HG03060 (cell line): ENCODE data around the gene GRIPAP1.

Source experiments
- ATAC-seq: cut with Tn5 transposase; IDR thresholded peaks from one replicate; pipeline ENCODE4 v1.9.1; 2021; ENCODE audit warnings: low read depth, moderate number of reproducible peaks; ENCODE audit not compliant: unreplicated experiment

Gene GRIPAP1

GRCh38 chrX:48961585-48962091, 40.4 kb downstream of the GRIPAP1 start:
- ATAC-seq = no peak

- no peak for ATAC-seq
These were observed 41.8 kb downstream of the GRIPAP1 start for GRCh38 chrX:48960291-48960690.

DNA sequence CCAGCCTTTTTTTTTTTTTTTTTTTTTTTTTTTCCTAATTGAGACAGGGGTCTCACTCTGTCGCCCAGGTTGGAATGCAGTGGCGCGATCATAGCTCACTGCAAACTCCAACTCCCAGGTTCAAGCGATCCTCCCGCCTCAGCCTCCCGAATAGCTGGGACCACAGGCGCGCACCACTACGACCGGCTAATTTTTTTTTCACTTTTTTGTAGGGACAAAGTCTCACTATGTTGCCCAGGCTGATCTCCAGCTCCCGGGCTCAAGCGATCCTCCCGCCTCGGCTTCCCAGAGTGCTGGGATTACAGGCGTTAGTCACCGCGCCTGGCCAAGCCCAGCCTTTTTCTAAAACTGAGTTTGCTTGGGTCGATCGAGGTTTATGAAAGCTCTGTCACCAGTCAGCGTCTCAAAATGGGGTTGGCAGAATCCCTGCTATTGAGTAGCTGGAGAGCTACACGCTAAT, 43.4 kb downstream of the GRIPAP1 start:
- ATAC-seq = no peak

- peak; percentile 74 for ATAC-seq
These were observed 44.0 kb downstream of the GRIPAP1 start for GRCh38 chrX:48957827-48958634.

DNA sequence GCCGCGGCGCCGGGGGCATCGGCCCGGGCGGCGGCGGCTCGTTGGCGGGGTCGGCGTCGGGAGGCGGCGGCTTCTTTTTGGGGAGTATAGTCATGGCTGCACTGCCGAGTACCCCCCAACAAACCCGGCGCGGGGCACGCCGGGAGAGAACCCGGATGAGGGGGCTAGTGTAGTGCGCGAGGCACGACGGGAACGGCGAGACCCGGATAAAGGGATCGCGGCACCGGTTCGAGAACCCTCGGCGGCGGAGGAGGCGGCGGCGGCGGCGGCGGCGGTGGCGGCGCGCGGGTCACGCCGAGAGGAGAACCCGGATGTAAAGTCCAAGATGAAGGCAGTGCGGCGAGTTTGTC, 44.6 kb downstream of the GRIPAP1 start, which contains the start of gene OTUD5:
Gene OTUD5, minus strand, starts transcription at position 131 of the 350 bp plus-strand sequence. Its CDS starts 37 bp downstream, at position 94.
- peak; percentile 9 for ATAC-seq

DNA sequence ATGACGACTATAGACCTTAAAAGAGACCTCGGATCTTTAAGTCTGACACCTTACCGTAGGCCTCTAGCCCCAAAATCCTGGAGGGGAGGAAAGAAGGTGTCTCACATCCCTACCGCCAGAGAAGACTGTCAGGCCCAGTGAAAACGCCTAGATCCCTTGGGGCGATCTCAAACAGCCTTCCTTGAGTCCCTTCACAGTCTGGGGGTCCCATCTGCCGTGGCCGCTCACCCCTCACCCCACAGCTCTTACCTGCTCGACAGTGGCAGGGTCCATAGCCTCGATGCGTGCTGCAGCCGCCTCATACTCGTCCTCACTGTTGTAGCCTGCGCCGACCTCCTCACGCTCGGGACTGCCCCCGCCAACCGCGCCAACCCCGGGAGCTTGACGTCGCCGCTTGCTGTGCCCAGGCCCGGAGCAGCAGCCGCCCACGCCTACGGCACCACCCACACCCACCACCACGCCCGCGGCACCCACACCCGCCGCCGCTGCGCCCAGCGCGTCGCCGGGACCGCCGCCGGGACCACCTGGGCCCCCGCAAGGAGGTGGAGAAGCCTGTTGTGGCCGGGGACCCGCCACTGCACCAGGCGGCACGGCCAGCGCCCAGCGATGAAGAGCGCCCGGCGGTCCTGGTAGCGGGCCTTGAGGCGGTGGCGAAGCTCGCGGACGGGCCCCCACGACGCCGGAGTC, 45.2 kb downstream of the GRIPAP1 start:
- no peak for ATAC-seq

DNA sequence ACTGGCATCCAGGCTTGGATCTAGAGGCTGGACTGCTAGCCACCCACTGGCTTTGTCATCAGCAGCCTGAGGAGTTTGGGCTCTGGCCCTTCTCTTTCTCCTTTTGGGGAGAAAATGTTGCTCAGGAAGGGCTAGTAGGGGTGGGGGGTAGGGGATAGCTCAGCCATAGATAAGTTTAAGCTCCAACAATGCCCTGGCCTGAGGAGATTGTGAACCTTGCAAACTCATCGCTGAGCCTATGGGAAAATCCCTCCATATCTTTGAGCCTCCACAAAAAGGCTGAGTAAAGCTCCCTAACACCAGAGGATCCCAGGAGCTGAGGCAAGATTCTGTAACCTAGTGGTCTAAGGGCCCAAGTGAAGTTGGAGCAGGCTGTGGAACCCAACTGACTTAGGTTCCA, 53.5 kb downstream of the GRIPAP1 start:
- ATAC-seq = no peak

DNA sequence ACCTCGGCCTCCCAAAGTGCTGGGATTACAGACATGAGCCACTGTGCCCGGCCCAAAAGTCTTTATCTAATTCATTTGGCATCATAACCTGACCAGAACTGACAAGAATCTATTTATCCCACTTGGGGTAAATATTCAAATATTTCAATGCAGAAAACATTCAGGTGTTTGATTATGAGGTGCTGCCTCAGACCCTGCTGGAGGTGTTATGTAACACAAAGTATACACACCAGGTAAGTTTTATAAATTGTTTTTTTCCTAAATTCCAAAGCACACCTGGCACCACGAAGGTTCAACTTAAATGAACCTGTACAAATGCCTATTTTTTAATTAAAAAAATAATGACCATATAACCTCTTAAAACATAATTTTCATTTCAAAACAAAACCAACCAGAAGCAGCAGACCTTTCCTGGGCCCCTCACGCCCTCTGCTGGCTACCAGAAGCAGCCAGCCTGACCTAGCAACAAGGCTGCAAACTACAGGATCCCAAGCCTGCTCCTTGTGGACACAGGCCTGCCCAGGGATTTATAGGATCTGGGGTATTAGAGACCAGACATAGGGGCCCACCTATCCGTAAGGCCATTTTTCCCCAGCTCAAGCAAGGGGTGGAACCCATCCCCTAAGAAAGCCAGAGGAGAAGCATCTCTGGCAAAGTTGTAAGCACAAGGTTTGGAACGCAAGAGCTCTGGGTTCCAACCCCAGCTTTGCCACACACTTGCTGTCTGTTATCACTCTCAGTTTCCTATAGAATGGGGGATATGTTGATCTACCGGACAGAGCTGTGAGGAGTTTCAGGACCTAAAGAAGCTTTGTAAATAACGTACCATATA, 56.3 kb downstream of the GRIPAP1 start:
- no peak for ATAC-seq

- no peak for ATAC-seq
These were observed 59.2 kb downstream of the GRIPAP1 start for GRCh38 chrX:48942895-48943294.

GRCh38 chrX:48940404-48940955, 61.6 kb downstream of the GRIPAP1 start:
- ATAC-seq = no peak

DNA sequence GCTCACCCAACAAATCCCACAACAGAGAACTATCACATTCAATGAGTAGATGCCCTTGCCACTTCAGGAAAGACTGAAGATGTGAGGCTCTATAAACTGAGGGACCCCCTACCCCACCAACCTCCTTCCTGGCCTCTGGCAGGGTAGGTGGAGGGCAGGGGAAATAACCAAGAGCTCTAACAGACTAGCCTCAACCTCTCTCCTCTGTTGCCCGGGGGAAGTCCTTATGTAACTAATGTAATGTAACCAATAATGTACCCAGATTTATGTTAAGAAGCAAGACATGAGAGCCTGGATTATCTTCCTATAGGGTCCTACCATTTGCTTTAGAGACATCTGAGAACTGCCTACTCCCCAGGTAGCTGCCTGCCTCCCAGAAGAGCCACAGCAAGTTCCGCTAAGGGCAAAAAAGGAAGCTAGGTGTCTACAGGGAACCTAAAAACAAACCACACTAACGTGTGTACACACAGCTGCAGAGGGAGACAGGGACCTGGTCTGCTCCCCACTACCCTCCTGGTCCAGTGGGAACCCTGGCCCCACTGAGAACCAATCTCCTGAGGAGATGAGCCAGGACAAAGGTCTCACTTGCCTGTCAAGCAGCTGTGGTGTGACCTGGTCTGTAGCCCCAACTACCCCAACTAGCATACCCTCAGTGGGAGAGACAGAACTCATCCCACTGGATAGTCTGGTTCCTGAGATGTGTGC, 62.4 kb downstream of the GRIPAP1 start:
- no peak for ATAC-seq

- peak; percentile 32 for ATAC-seq
These were observed 63.2 kb downstream of the GRIPAP1 start for GRCh38 chrX:48938721-48939425.

- peak; percentile 37 for ATAC-seq
These were observed 64.8 kb downstream of the GRIPAP1 start for GRCh38 chrX:48937054-48937907.

GRCh38 chrX:48936429-48937053, 65.5 kb downstream of the GRIPAP1 start:
- ATAC-seq = no peak

DNA sequence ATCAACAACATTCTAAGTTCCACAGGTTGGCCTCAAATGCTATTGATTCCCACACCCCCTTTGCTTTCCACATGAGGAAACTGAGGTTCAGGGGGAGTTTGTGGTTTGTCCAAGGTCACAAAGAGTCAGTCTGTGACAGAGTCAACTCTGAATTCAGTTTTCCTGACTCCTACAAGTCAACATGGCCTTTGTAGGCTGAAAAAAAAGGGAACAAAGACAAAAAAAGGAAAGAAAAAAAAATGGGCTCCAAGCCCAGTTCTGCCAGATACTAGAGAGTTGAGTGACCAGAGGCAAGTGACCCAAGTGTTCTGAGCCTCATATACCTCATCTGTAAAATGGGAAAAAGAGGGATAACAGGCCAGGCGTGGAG, 66.8 kb downstream of the GRIPAP1 start:
- ATAC-seq = no peak

- no peak for ATAC-seq
These were observed 67.3 kb downstream of the GRIPAP1 start for GRCh38 chrX:48934581-48935300.

- ATAC-seq = no peak
These were observed 68.3 kb downstream of the GRIPAP1 start for GRCh38 chrX:48933757-48934156.
